AG09309 (cell line): ENCODE data around the gene ERGIC1.

Source experiments
- DNase-seq: peaks from one replicate; pipeline ENCODE4 v3.0.0-alpha.2; 2010; ENCODE audit warnings: low read depth
- H3K4me3 ChIP-seq: 2 replicates; pipeline ENCODE4 v1.5.1; 2011; ENCODE audit warnings: mild to moderate bottlenecking, low read depth, low read length, moderate library complexity; ENCODE audit not compliant: control insufficient read depth
- CTCF ChIP-seq: IDR thresholded peaks from 2 replicates; pipeline ENCODE4 v1.5.1; 2011; ENCODE audit warnings: mild to moderate bottlenecking, low read depth, low read length, inconsistent platforms; ENCODE audit not compliant: insufficient read depth, control insufficient read depth; ENCODE audit errors: missing control alignments

The ERGIC1 gene

GRCh38 chr5:172925336-172925948 lies 91.4 kb downstream of the ERGIC1 start:
- DNase-seq, result no peak
- no peak for TF ChIP-seq CTCF
- no peak overlapping the region for H3K4me3 ChIP-seq

GRCh38 chr5:172926008-172926523 lies 92.0 kb downstream of the ERGIC1 start:
- no peak for TF ChIP-seq CTCF
- DNase-seq, result no peak
- H3K4me3 ChIP-seq, result no peak overlapping the region

GRCh38 chr5:172926796-172927195 lies 92.7 kb downstream of the ERGIC1 start:
- no peak for DNase-seq
- H3K4me3 ChIP-seq, result no peak overlapping the region
- no peak for TF ChIP-seq CTCF

- no peak overlapping the region for H3K4me3 ChIP-seq
- DNase-seq, result peak; percentile 91
- peak; percentile 28 for TF ChIP-seq CTCF
Measured at GRCh38 chr5:172929371-172929838, 95.4 kb downstream of the ERGIC1 start.

- no peak for TF ChIP-seq CTCF
- H3K4me3 ChIP-seq, result no peak overlapping the region
- DNase-seq, result peak; percentile 65
Measured at GRCh38 chr5:172931001-172931536, 97.0 kb downstream of the ERGIC1 start.

- no peak for DNase-seq
- H3K4me3 ChIP-seq, result no peak overlapping the region
- TF ChIP-seq CTCF, result peak; percentile 97
Measured at GRCh38 chr5:172932313-172933017, 98.4 kb downstream of the ERGIC1 start.
